GM12878 (cell line): ENCODE data around the gene NSL1. TPM values are rescaled to one million over a fixed set of nuclear protein-coding genes. Genes with fewer than 3 reads are reported as not detected.

Experiments used
- BHLHE40 ChIP-seq, 2 experiments: fragments of 450-650 bp in 1 of 2; IDR thresholded peaks; 2 replicates each; pipeline ENCODE4 v1.6.1; 2011 to 2017; ENCODE audit warnings: low read depth in 2 of 2, borderline replicate concordance in 1 of 2, improper control_type of control experiment in 1 of 2, low read length in 1 of 2, mild to moderate bottlenecking in 1 of 2
- HCFC1 ChIP-seq: fragments of 150-350 bp; IDR thresholded peaks from 2 replicates; pipeline ENCODE4 v1.6.1; 2014; ENCODE audit warnings: low read length
- HDGF ChIP-seq: fragments of 450-650 bp; IDR thresholded peaks from 2 replicates; pipeline ENCODE4 v1.6.1; 2016; ENCODE audit warnings: antibody characterized with exemption
- POLR2AphosphoS2 ChIP-seq: IDR thresholded peaks from 2 replicates; pipeline ENCODE4 v1.6.1; 2011; ENCODE audit warnings: low read depth, mild to moderate bottlenecking, low read length, improper control_type of control experiment, moderate library complexity
- ZNF207 ChIP-seq: fragments of 450-650 bp; IDR thresholded peaks from 2 replicates; pipeline ENCODE4 v1.6.1; 2014; ENCODE audit warnings: antibody characterized with exemption, mild to moderate bottlenecking, borderline replicate concordance
- ZNF274 ChIP-seq: IDR thresholded peaks from one replicate; pipeline ENCODE4 v1.8.0; 2011; ENCODE audit not compliant: insufficient read length, insufficient read depth
- ZZZ3 ChIP-seq: IDR thresholded peaks from 2 replicates; pipeline ENCODE4 v1.6.1; 2011; ENCODE audit warnings: low read depth; ENCODE audit not compliant: control insufficient read depth, insufficient read length
- polyA plus RNA-seq, 11 experiments: library from polyadenylated mRNA; depleted of rRNA in 4 of 11; unstranded in 6 of 11; stranded (reverse) in 5 of 11; fragments of >200 nt; fragmentation: Nextera tagmentation in 4 of 11; fragmentation: Illumina TruSeq in 1 of 11; extraction: Ambion mirVana in 4 of 11; extraction: Trizol in 1 of 11; gene quantifications; 1 replicate in 1 of 11; 2 replicates in 10 of 11; pipeline versions ENCODE4 v1.2.1 to v1.2.3, GENCODE V29; 2011 to 2016; ENCODE audit warnings: inconsistent platforms in 2 of 11, missing spikeins in 2 of 11, low read depth in 1 of 11
- total RNA-seq, 4 experiments: library from RNA; depleted of rRNA in 3 of 4; stranded (reverse); fragments of >200 nt in 3 of 4; fragmentation: Illumina TruSeq in 1 of 4; extraction: Trizol in 1 of 4; gene quantifications; 2 replicates each; pipeline versions ENCODE4 v1.2.1 to v1.2.3, GENCODE V29; 2013 to 2021
- TF ChIP-seq, protein P1 (sequence below): IDR thresholded peaks from 2 replicates; pipeline ENCODE4 v1.6.1; 2011; ENCODE audit warnings: borderline replicate concordance, low read depth, mild to moderate bottlenecking, moderate library complexity, mixed read lengths, low read length; ENCODE audit not compliant: insufficient read depth; ENCODE audit errors: extremely low read length
- TF ChIP-seq, protein P2 (sequence below): IDR thresholded peaks from 2 replicates; pipeline ENCODE4 v1.6.1; 2012; ENCODE audit warnings: low read length, inconsistent platforms

NSL1 gene
- total and polyA plus RNA-seq, 10 of the 15 experiments (the other 5 are each of a cell fraction or from before 2014, with no cell fraction given): 36.7 to 74.2 (median 46.4) TPM

- TF ChIP-seq, protein P1, sequence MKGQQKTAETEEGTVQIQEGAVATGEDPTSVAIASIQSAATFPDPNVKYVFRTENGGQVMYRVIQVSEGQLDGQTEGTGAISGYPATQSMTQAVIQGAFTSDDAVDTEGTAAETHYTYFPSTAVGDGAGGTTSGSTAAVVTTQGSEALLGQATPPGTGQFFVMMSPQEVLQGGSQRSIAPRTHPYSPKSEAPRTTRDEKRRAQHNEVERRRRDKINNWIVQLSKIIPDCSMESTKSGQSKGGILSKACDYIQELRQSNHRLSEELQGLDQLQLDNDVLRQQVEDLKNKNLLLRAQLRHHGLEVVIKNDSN: no peak
- TF ChIP-seq HDGF (no peak), ZNF207 (no peak), ZNF274 (no peak), BHLHE40 (IDR thresholded peaks at IDR 0.05; ENCODE audit: borderline replicate concordance in 1 of 2, low read depth in 2 of 2, low read length in 1 of 2) (peak; percentile 48 to 79; a peak in 3 of 4 replicates), HCFC1 (no peak; the same call in 1 of the 2 replicates), POLR2AphosphoS2 (no peak), ZZZ3 (no peak)
- TF ChIP-seq, protein P2, sequence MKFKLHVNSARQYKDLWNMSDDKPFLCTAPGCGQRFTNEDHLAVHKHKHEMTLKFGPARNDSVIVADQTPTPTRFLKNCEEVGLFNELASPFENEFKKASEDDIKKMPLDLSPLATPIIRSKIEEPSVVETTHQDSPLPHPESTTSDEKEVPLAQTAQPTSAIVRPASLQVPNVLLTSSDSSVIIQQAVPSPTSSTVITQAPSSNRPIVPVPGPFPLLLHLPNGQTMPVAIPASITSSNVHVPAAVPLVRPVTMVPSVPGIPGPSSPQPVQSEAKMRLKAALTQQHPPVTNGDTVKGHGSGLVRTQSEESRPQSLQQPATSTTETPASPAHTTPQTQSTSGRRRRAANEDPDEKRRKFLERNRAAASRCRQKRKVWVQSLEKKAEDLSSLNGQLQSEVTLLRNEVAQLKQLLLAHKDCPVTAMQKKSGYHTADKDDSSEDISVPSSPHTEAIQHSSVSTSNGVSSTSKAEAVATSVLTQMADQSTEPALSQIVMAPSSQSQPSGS: no peak
These were observed 90.4 kb downstream of the NSL1 start (continued) for GRCh38 chr1:212700892-212701819.
